CD4-positive, alpha-beta T cell treated with Interferon gamma for 1 hour (primary cell): ENCODE data around the gene WFDC6.
"Not testable (repeated sequence)": the region's sequence is repeated elsewhere in the genome, so short reads cannot be mapped to it uniquely, and the experiment has no call there.

ENCODE experiments used
- DNase-seq: peaks from one replicate; pipeline ENCODE4 v3.0.0-alpha.2; 2020

Gene WFDC6

DNA sequence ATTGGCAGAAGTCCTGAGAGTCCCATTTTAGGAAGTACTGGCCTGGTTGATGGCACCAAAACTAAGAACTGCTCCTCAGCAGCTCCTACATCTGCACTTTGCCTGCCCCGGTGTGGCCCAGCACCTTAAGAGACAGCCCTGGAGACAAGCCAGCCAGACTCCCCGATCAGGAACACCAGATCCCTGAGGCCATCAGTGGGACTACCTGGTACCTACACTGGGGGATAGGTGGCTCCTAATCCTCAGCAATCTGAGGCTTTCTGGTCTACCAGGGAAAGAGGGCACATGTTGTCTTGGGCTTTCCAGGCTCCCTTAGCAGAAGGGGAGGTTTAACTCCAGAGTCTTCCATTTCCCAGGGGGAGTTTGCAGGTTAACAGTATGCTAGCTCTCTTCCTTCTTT is at the start of gene WFDC6:
Gene WFDC6 (minus strand): TSS at position 101 of the 400 bp plus-strand sequence. CDS start 75 bp downstream, at position 26.
- no peak for DNase-seq

- DNase-seq: no peak
Measured at GRCh38 chr20:45588800-45589199, 49.5 kb upstream of the WFDC6 start.

GRCh38 chr20:45585986-45586385 is 46.7 kb upstream of the WFDC6 start:
- DNase-seq: not testable (repeated sequence)

DNA sequence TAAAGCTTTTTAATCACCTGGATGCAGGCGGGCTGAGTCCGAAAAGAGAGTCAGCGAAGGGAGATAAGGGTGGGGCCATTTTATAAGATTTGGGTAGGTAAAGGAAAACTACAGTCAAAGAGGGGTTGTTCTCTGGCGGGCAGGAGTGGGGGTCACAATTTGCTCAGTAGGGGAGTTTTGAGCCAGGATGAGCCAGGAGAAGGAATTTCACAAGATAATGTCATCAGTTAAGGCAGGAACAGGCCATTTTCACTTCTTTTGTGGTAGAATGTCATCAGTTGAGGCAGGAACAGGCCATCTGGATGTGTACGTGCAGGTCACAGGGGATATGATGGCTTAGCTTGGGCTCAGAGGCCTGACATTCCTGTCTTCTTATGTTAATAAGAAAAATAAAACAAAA is 45.0 kb upstream of the WFDC6 start:
- not testable (repeated sequence) for DNase-seq

GRCh38 chr20:45583502-45583901 is 44.2 kb upstream of the WFDC6 start:
- DNase-seq: no peak

GRCh38 chr20:45581702-45582101 is 42.4 kb upstream of the WFDC6 start:
- DNase-seq: no peak

- DNase-seq: no peak
Measured at GRCh38 chr20:45579184-45579583, 39.9 kb upstream of the WFDC6 start, which contains the start of gene WFDC8. Gene WFDC8 (minus strand): TSS chr20:45579284. CDS start chr20:45579247, 37 bp downstream.

GRCh38 chr20:45578231-45578630 is 38.9 kb upstream of the WFDC6 start:
- DNase-seq: no peak

- DNase-seq: no peak
Measured at GRCh38 chr20:45576995-45577394, 37.7 kb upstream of the WFDC6 start.

DNA sequence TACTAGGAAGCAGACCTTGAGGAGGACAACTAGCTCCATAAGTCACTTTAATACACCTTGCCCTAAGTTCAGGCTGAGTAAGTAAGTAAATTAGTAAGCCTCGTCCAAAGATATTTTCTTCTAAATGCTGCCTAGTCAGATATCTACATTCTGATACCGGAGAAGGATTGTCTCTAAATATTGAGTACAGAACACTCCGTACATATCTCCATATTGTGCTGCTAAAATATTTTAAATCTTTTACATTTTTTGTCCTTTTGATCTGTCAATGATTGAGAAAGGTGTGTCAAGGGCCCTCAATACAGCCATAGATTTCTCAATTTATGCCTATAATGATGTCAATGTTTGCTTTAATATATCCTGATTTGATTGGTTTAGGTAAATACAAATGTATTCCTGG is 36.6 kb upstream of the WFDC6 start:
- DNase-seq: no peak

- DNase-seq: not testable (repeated sequence)
Measured at GRCh38 chr20:45569650-45570049, 30.4 kb upstream of the WFDC6 start.

- DNase-seq: no peak
Measured at GRCh38 chr20:45564760-45565276, 25.5 kb upstream of the WFDC6 start.

GRCh38 chr20:45555198-45555597 is 15.9 kb upstream of the WFDC6 start:
- DNase-seq: no peak

DNA sequence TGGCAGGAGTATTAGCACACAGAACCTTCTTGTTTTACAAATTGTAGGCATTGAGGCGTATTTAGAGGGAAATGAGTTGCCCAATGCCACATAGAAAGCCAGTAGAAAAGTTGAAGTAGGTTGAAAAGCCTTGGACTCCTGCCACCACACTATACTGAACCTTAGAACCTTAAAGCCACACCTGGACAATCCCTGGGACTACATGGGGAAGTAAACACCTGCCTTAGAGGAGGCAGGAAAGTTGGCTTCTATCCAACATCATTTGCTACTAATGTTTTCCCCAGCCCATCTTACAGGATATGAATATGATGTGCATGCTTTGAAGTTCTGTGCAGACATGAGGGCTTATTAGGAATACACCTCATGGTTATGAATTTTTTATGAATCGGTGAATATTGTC is 13.2 kb upstream of the WFDC6 start:
- no peak for DNase-seq

DNA sequence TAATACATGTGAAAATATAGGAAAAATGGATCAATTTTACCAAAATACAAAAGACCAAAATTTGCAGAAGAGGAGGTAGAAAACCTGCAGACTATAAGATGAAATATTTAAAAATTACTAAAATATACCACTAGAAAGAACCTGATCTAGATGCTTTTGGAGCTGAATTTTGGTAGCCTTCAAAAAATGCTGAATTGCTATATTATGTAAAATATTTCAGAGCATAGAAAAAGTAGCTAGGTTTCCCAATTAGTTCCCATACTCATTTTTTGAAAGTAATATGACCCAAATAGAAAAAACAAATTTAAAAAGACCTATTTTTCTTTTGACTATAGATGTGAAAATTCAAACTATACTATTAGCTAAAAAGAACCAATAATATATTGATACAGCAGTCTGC is 11.5 kb upstream of the WFDC6 start:
- no peak for DNase-seq

DNA sequence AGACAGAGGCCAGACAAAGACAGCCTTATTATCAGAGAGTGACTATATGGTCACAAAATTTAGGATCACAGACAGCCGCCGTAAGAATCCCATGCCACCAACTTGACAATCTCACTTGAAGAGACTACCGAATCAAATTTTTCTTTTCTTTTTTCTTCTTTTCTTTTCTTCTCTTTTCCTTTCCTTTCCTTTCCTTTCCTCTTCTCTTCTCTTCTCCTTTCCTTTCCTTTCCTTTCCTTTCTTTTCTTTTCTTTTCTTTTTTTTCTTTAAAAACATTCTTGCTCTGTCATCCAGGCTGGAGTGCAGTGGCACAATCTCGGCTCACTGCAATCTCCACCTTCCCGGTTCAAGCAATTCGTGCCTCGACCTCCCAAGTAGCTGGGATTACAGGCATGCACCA is 9.1 kb upstream of the WFDC6 start:
- DNase-seq: no peak

- no peak for DNase-seq
Measured at GRCh38 chr20:45547206-45547770, 8.0 kb upstream of the WFDC6 start, which contains the start of gene EPPIN. Gene EPPIN (minus strand): TSS chr20:45547401. CDS start chr20:45547357, 44 bp downstream.

- no peak for DNase-seq
Measured at GRCh38 chr20:45545754-45546453, 6.6 kb upstream of the WFDC6 start.

DNA sequence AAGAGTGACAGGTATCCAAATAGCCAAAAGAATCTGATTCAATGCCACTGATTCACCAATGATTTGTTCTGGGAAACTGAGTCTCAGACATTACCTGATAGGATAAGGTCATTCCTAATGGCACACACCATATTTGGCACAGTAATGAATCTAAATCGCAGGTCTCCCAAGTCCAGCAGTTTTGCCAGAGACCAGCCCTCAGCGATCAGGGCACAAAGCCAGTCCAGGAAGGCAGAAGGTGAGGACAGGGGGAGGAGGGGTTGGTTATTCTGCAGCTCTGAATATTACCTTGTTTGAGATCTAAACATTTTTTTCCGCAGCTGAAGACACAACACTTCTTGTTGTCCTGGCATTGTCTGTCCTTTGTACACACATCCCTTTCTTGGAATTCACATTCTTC is 6.1 kb upstream of the WFDC6 start:
- DNase-seq: no peak

- DNase-seq: no peak
Measured at GRCh38 chr20:45538209-45538799, 978 bp downstream of the WFDC6 start.

DNA sequence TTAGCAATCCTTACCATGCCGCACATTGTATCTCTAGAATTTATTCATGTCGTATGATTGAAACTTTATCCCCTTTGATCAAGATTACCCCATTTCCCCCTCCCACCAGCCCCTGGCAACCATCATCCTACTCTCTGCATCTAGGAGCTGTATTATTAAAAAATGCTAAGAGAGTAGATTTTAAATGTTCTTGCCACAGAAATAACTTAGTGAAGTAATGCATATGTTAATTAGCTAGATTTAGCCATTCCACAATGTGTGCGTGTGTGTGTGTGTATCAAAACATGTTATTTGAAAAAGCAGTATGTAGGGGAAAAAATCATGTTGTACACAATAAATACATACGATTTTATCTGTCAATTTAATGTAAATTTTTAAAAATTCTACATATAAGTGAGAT is 12.0 kb downstream of the WFDC6 start:
- no peak for DNase-seq

GRCh38 chr20:45523821-45524220 is 15.5 kb downstream of the WFDC6 start:
- DNase-seq: no peak

GRCh38 chr20:45518282-45518681 is 21.0 kb downstream of the WFDC6 start:
- DNase-seq: no peak
